ENCODE data around the gene GLOD4. TPM values are rescaled to one million over a fixed set of nuclear protein-coding genes. Genes with fewer than 3 reads are reported as not detected.

The GLOD4 gene
- polyA plus RNA-seq, 1 donor from 2014 or later = 235 TPM

DNA sequence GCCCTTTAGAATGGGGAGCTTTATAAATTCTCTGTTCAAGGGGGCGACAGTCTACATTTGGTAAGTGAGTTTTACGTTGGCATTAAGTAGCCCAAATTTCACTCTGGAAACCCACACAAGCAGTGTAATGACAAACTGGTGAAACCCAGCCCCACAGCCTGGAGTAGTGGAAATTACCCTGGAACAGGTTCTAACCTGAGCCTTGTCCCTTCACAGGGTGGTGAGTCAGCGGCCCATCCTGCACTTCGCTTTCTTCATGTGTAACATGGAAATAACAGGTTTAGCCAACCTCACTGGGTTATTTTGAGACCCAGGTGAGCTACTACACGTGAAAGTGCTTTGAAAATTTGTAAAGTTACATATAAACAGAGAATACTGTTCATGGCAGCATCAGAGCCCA is 53.2 kb downstream of the GLOD4 start:
- Histone ChIP-seq H4K20me1 (ENCODE audit: insufficient read depth) (no peaks in the 10 kb centered on the region), H3K9me2 (ENCODE audit: insufficient read depth, low read length) (no peaks in the 10 kb centered on the region), H3K9me3 (ENCODE audit: low read length) (no peaks in the 10 kb centered on the region), H3K27me3 (ENCODE audit: insufficient read depth, low read depth, low read length) (no peaks in the 10 kb centered on the region), H3K4me3 (ENCODE audit: low read length) (no peak overlapping the region), H3K27ac (ENCODE audit: low read length) (no peak overlapping the region), H3K4me2 (ENCODE audit: low read length) (no peak overlapping the region), H3K9ac (ENCODE audit: low read length) (no peak overlapping the region), H2AFZ (ENCODE audit: low read depth, low read length) (no peak overlapping the region), H3K79me2 (replicated peaks; ENCODE audit: insufficient read depth, low read length) (peaks cover 3% of the 10 kb centered on the region), H3K36me3 (ENCODE audit: insufficient read depth, low read length) (no peaks in the 10 kb centered on the region), H3F3A (ENCODE audit: insufficient read depth, low read length, poor library complexity, severe bottlenecking) (peaks cover 2% of the 10 kb centered on the region)
- TF ChIP-seq RAD21 (conservative IDR thresholded peaks at IDR 0.05) (no peak), POLR2AphosphoS5 (IDR thresholded peaks at IDR 0.05) (no peak), EP300 (conservative IDR thresholded peaks at IDR 0.05; ENCODE audit: poor library complexity, severe bottlenecking) (no peak), TAF1 (IDR thresholded peaks at IDR 0.05; ENCODE audit: low read depth) (no peak), EZH2 (IDR thresholded peaks at IDR 0.05; ENCODE audit: borderline replicate concordance, insufficient read depth, low read length, poor library complexity, severe bottlenecking) (no peak), REST (IDR thresholded peaks at IDR 0.05; ENCODE audit: borderline replicate concordance) (no peak), SMC3 (conservative IDR thresholded peaks at IDR 0.05; ENCODE audit: poor library complexity) (no peak), MXI1 (conservative IDR thresholded peaks at IDR 0.05; ENCODE audit: poor library complexity, severe bottlenecking) (no peak)
- TF ChIP-seq, protein P1, sequence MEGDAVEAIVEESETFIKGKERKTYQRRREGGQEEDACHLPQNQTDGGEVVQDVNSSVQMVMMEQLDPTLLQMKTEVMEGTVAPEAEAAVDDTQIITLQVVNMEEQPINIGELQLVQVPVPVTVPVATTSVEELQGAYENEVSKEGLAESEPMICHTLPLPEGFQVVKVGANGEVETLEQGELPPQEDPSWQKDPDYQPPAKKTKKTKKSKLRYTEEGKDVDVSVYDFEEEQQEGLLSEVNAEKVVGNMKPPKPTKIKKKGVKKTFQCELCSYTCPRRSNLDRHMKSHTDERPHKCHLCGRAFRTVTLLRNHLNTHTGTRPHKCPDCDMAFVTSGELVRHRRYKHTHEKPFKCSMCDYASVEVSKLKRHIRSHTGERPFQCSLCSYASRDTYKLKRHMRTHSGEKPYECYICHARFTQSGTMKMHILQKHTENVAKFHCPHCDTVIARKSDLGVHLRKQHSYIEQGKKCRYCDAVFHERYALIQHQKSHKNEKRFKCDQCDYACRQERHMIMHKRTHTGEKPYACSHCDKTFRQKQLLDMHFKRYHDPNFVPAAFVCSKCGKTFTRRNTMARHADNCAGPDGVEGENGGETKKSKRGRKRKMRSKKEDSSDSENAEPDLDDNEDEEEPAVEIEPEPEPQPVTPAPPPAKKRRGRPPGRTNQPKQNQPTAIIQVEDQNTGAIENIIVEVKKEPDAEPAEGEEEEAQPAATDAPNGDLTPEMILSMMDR (IDR thresholded peaks at IDR 0.05; ENCODE audit: poor library complexity, severe bottlenecking) = no peak

DNA sequence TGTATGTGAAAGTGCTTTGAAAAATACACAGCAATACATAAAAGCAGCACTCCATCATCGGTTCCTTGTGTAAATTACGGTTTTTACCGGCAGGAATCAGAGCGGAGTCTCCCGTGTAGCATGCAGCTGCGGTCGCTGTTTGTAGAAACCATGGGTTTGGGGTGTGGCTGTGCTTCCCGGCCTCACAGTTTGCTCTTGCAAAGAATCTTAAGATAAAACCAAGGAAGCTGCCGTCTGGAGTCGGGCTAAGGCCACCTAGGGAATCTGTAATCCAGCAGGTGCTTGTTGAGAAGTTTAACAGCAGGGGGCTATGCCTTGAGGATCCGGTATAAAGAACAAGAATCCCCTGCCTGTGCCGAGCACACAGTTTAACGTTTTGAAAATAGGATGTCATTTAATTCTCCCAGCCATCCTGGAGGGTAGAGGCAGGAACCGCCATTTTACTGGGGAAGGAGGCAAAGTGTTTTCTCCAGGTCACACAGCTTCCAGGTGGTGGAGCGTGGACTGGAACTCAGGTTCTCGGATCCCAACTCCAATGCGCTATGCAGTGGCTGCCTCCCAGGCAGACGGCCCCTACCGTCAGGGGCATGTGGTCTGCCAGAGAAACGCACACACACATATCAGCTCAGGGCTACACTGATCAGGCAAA is 55.7 kb downstream of the GLOD4 start:
- Histone ChIP-seq H3K79me2 (replicated peaks; ENCODE audit: insufficient read depth, low read length) (no peaks in the 10 kb centered on the region), H3K9me2 (ENCODE audit: insufficient read depth, low read length) (no peaks in the 10 kb centered on the region), H3K27me3 (ENCODE audit: insufficient read depth, low read depth, low read length) (no peaks in the 10 kb centered on the region), H2AFZ (ENCODE audit: low read depth, low read length) (no peak overlapping the region), H3K36me3 (ENCODE audit: insufficient read depth, low read length) (no peaks in the 10 kb centered on the region), H3F3A (ENCODE audit: insufficient read depth, low read length, poor library complexity, severe bottlenecking) (no peaks in the 10 kb centered on the region), H3K27ac (ENCODE audit: low read length) (no peak overlapping the region), H3K9ac (ENCODE audit: low read length) (no peak overlapping the region), H4K20me1 (ENCODE audit: insufficient read depth) (no peaks in the 10 kb centered on the region), H3K4me2 (ENCODE audit: low read length) (no peak overlapping the region), H3K4me3 (ENCODE audit: low read length) (no peak overlapping the region), H3K9me3 (ENCODE audit: low read length) (no peaks in the 10 kb centered on the region)
- TF ChIP-seq SMC3 (conservative IDR thresholded peaks at IDR 0.05; ENCODE audit: poor library complexity) = no peak
- TF ChIP-seq EZH2 (IDR thresholded peaks at IDR 0.05; ENCODE audit: borderline replicate concordance, insufficient read depth, low read length, poor library complexity, severe bottlenecking) = no peak
- no peak for TF ChIP-seq POLR2AphosphoS5 (IDR thresholded peaks at IDR 0.05)
- no peak for TF ChIP-seq RAD21 (conservative IDR thresholded peaks at IDR 0.05)
- no peak for TF ChIP-seq REST (IDR thresholded peaks at IDR 0.05; ENCODE audit: borderline replicate concordance)
- no peak for TF ChIP-seq MXI1 (conservative IDR thresholded peaks at IDR 0.05; ENCODE audit: poor library complexity, severe bottlenecking)
- TF ChIP-seq, protein P1 (IDR thresholded peaks at IDR 0.05; ENCODE audit: poor library complexity, severe bottlenecking) = no peak
